BE2C (cell line): ENCODE results near the gene CACNA1B.

Experiments used
- DNase-seq: peaks from one replicate; pipeline ENCODE4 v3.0.0-alpha.2; 2020
- H3K27me3 ChIP-seq: fragments of 250-450 bp; sonication (Bioruptor Pico); 2 replicates; pipeline ENCODE4 v1.5.1; 2020; ENCODE audit warnings: mild to moderate bottlenecking
- H3K36me3 ChIP-seq: fragments of 250-450 bp; sonication (Bioruptor Pico); 2 replicates; pipeline ENCODE4 v1.5.1; 2020; ENCODE audit warnings: mild to moderate bottlenecking
- H3K4me1 ChIP-seq: fragments of 250-450 bp; sonication (Bioruptor Pico); 2 replicates; pipeline ENCODE4 v1.5.1; 2020
- H3K4me3 ChIP-seq: 2 replicates; pipeline ENCODE4 v1.5.1; 2011; ENCODE audit warnings: low read depth, low read length
- H3K9me3 ChIP-seq: fragments of 250-450 bp; sonication (Bioruptor Pico); 2 replicates; pipeline ENCODE4 v1.5.1; 2020
- CTCF ChIP-seq: IDR thresholded peaks from 2 replicates; pipeline ENCODE4 v1.5.1; 2012; ENCODE audit warnings: mild to moderate bottlenecking, low read depth, low read length

CACNA1B gene

GRCh38 chr9:138077126-138077525 lies 199.5 kb downstream of the CACNA1B start:
- no peak for DNase-seq
- no peaks in the 10 kb centered on the region for H3K4me1 ChIP-seq
- no peaks in the 10 kb centered on the region for H3K9me3 ChIP-seq
- no peak for TF ChIP-seq CTCF
- H3K36me3 ChIP-seq = no peaks in the 10 kb centered on the region
- no peaks in the 10 kb centered on the region for H3K27me3 ChIP-seq
- H3K4me3 ChIP-seq = no peak overlapping the region

- Histone ChIP-seq H3K4me1 (no peaks in the 10 kb centered on the region), H3K27me3 (no peaks in the 10 kb centered on the region), H3K9me3 (no peaks in the 10 kb centered on the region), H3K36me3 (no peaks in the 10 kb centered on the region), H3K4me3 (no peak overlapping the region)
- no peak for TF ChIP-seq CTCF
- DNase-seq = no peak
Observed at GRCh38 chr9:138077898-138078540, 200.4 kb downstream of the CACNA1B start.

GRCh38 chr9:138078846-138079245 lies 201.3 kb downstream of the CACNA1B start:
- H3K4me3 ChIP-seq = no peak overlapping the region
- no peaks in the 10 kb centered on the region for H3K4me1 ChIP-seq
- no peak for TF ChIP-seq CTCF
- no peaks in the 10 kb centered on the region for H3K27me3 ChIP-seq
- H3K36me3 ChIP-seq = no peaks in the 10 kb centered on the region
- DNase-seq = no peak
- no peaks in the 10 kb centered on the region for H3K9me3 ChIP-seq

GRCh38 chr9:138080979-138081378 lies 203.4 kb downstream of the CACNA1B start:
- H3K27me3 ChIP-seq = no peaks in the 10 kb centered on the region
- H3K4me1 ChIP-seq = no peaks in the 10 kb centered on the region
- no peaks in the 10 kb centered on the region for H3K36me3 ChIP-seq
- no peaks in the 10 kb centered on the region for H3K9me3 ChIP-seq
- no peak for DNase-seq
- no peak overlapping the region for H3K4me3 ChIP-seq
- TF ChIP-seq CTCF = no peak

- TF ChIP-seq CTCF = no peak
- no peaks in the 10 kb centered on the region for H3K27me3 ChIP-seq
- H3K4me1 ChIP-seq = no peaks in the 10 kb centered on the region
- no peaks in the 10 kb centered on the region for H3K9me3 ChIP-seq
- no peak overlapping the region for H3K4me3 ChIP-seq
- DNase-seq = peak; percentile 1
- no peaks in the 10 kb centered on the region for H3K36me3 ChIP-seq
Observed at GRCh38 chr9:138082918-138083636, 205.5 kb downstream of the CACNA1B start.

GRCh38 chr9:138083873-138084272 lies 206.3 kb downstream of the CACNA1B start:
- DNase-seq = no peak
- Histone ChIP-seq H3K27me3 (no peaks in the 10 kb centered on the region), H3K9me3 (no peaks in the 10 kb centered on the region), H3K4me1 (no peaks in the 10 kb centered on the region), H3K4me3 (no peak overlapping the region), H3K36me3 (no peaks in the 10 kb centered on the region)
- no peak for TF ChIP-seq CTCF
